Measurements from ENCODE around the gene SLC17A2. TPM values are rescaled to one million over a fixed set of nuclear protein-coding genes. Genes with fewer than 3 reads are reported as not detected.

The SLC17A2 gene
- total and polyA plus RNA-seq, 8 donors = 0.05 to 0.21 (median 0.20) TPM; not detected in 5

GRCh38 chr6:25959890-25960536 is 29.5 kb upstream of the SLC17A2 start:
- no peak for TF ChIP-seq CTCF (IDR thresholded peaks at IDR 0.05)
- H3K4me1 ChIP-seq = peaks cover 0 to 6% (median 0%) of the 10 kb centered on the region in 3 donors
- no peaks in the 10 kb centered on the region for H3K27me3 ChIP-seq
- no peak overlapping the region for H3K27ac ChIP-seq
- intact Hi-C loops (cut with DNase I) = no loop called here
- no peak for FAIRE-seq
- no peaks in the 10 kb centered on the region for H3K36me3 ChIP-seq
- no peak overlapping the region for H3K4me3 ChIP-seq
- no peaks in the 10 kb centered on the region for H3K9me3 ChIP-seq
- no peak for DNase-seq
- 41 to 71% methylated on average over 2 of the region's 2 CpGs for WGBS, 2 donors
- ATAC-seq = no peak

DNA sequence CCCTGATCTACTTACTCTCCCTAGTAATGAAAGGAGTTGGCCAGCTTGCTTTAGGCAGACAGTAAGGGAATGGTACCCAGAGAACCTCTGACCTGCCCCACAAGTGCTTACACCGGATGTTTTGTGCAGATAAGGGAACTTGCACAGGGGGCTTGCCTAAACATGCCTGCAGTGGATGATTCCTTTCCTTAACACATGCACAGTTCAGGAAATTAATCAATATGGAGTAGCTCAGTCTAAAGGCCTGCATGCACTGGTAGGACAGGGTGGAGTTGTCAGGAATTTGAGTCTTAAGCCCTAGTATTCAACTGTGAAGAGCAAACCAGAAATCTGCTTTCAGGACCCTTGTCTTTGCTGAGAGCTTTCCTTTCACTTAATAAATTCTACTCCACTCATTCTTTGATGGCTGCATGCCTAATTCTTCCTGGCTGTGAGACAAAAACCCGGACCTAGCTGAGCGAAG is 28.2 kb upstream of the SLC17A2 start:
- no peak for TF ChIP-seq CTCF (IDR thresholded peaks at IDR 0.05)
- no peak overlapping the region for H3K4me3 ChIP-seq
- intact Hi-C loops (cut with DNase I) = no loop called here
- no peaks in the 10 kb centered on the region for H3K36me3 ChIP-seq
- FAIRE-seq = no peak
- H3K4me1 ChIP-seq = peaks cover 0 to under 1% (median 0%) of the 10 kb centered on the region in 3 donors
- no peaks in the 10 kb centered on the region for H3K27me3 ChIP-seq
- H3K27ac ChIP-seq = no peak overlapping the region
- no peak for DNase-seq
- no peak for ATAC-seq
- H3K9me3 ChIP-seq = no peaks in the 10 kb centered on the region
- WGBS, 2 donors = 82 to 86% methylated on average over 3 of the region's 3 CpGs

GRCh38 chr6:25956226-25956625 is 25.7 kb upstream of the SLC17A2 start:
- no peak for TF ChIP-seq CTCF (IDR thresholded peaks at IDR 0.05)
- intact Hi-C loops (cut with DNase I) = no loop called here
- Histone ChIP-seq H3K36me3 (no peaks in the 10 kb centered on the region), H3K4me1 (no peaks in the 10 kb centered on the region), H3K27ac (no peak overlapping the region), H3K4me3 (no peak overlapping the region), H3K27me3 (no peaks in the 10 kb centered on the region), H3K9me3 (no peaks in the 10 kb centered on the region)
- ATAC-seq = no peak
- FAIRE-seq = no peak
- no peak for DNase-seq
- 67 to 73% methylated on average over 3 of the region's 3 CpGs for WGBS, 2 donors

DNA sequence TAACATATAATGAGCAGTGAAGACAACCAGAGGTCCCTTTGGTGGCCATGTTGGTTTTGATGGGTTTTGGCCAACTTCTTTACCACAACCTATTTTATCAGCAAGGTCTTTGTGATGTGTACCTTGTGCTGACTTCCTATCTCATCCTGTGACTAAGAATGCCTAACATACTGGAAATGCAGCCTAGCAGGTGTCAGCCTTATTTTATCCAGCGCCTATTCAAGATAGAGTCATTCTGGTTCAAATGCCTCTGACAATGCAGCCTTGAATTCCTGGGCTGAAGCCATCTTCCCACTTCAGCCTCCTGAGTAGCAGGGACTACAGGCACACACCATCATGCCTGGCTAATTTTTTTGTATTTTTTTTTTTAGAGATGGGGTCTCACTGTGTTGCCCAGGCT is 24.3 kb upstream of the SLC17A2 start:
- DNase-seq (no peak), FAIRE-seq (no peak), ATAC-seq (no peak)
- Histone ChIP-seq H3K36me3 (no peaks in the 10 kb centered on the region), H3K4me3 (no peak overlapping the region), H3K9me3 (no peaks in the 10 kb centered on the region), H3K27me3 (no peaks in the 10 kb centered on the region), H3K27ac (no peak overlapping the region), H3K4me1 (no peaks in the 10 kb centered on the region)
- no peak for TF ChIP-seq CTCF (IDR thresholded peaks at IDR 0.05)
- intact Hi-C loops (cut with DNase I) = no loop called here
- 58 to 69% methylated on average over 1 of the region's 1 CpG for WGBS, 2 donors

GRCh38 chr6:25953733-25954132 is 23.2 kb upstream of the SLC17A2 start:
- intact Hi-C loops (cut with DNase I) = no loop called here
- TF ChIP-seq CTCF (IDR thresholded peaks at IDR 0.05) = no peak
- DNase-seq (no peak), ATAC-seq (no peak), FAIRE-seq (no peak)
- Histone ChIP-seq H3K27me3 (no peaks in the 10 kb centered on the region), H3K36me3 (no peaks in the 10 kb centered on the region), H3K4me1 (no peaks in the 10 kb centered on the region), H3K9me3 (no peaks in the 10 kb centered on the region), H3K27ac (no peak overlapping the region), H3K4me3 (no peak overlapping the region)
- 76 to 79% methylated on average over 3 of the region's 3 CpGs for WGBS, 2 donors

All from pancreas (tissue), 10 donors.